Measurements from ENCODE around the gene RTTN. TPM values are rescaled to one million over a fixed set of nuclear protein-coding genes. Genes with fewer than 3 reads are reported as not detected.
A peak's percentile ranks its signal among the peaks of the same experiment; 100 is the strongest.

RTTN gene
- total and polyA plus RNA-seq, 2 experiments from 2014 or later: 7.2 to 31.0 TPM

DNA sequence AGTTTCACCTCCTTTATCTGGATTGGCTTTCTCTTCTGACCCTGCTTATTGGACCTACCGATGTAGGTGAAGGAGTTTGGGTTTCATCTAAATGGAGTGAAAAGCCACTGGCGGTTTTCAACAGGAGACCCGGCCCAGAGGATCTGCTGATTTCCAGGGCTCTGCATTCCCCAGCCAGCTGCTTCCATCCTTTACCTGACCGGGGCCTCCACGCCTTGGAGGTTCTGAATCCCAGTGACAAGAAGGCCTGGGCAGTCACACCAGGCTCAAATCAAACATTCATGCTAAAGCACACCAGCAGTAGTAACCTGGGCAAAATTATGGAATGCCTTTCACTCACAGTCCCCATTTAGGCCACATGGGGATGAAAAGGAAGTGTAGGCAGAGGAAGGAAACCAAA, 30.0 kb upstream of the RTTN start:
- H3K36me3 ChIP-seq (ENCODE audit: insufficient read depth): no peaks in the 10 kb centered on the region
- no peak overlapping the region for H3K4me3 ChIP-seq
- H3K4me1 Mint-ChIP-seq: peaks cover 10% of the 10 kb centered on the region; the same call in 2 of the 3 replicates
- no peaks in the 10 kb centered on the region for H3K36me3 Mint-ChIP-seq (ENCODE audit: low read depth)
- no peak overlapping the region for H3K27ac ChIP-seq (ENCODE audit: low read depth)
- H3K9me3 Mint-ChIP-seq: no peaks in the 10 kb centered on the region; the same call in 2 of the 3 replicates
- H3K4me2 ChIP-seq: no peak overlapping the region
- no peaks in the 10 kb centered on the region for H3K79me2 ChIP-seq (replicated peaks; ENCODE audit: insufficient read depth)
- TF ChIP-seq, protein P1, sequence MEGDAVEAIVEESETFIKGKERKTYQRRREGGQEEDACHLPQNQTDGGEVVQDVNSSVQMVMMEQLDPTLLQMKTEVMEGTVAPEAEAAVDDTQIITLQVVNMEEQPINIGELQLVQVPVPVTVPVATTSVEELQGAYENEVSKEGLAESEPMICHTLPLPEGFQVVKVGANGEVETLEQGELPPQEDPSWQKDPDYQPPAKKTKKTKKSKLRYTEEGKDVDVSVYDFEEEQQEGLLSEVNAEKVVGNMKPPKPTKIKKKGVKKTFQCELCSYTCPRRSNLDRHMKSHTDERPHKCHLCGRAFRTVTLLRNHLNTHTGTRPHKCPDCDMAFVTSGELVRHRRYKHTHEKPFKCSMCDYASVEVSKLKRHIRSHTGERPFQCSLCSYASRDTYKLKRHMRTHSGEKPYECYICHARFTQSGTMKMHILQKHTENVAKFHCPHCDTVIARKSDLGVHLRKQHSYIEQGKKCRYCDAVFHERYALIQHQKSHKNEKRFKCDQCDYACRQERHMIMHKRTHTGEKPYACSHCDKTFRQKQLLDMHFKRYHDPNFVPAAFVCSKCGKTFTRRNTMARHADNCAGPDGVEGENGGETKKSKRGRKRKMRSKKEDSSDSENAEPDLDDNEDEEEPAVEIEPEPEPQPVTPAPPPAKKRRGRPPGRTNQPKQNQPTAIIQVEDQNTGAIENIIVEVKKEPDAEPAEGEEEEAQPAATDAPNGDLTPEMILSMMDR (conservative IDR thresholded peaks at IDR 0.05; ENCODE audit: low read depth in 2 of 2): no peak; a peak in 1 of 4 replicates
- TF ChIP-seq, protein P2, sequence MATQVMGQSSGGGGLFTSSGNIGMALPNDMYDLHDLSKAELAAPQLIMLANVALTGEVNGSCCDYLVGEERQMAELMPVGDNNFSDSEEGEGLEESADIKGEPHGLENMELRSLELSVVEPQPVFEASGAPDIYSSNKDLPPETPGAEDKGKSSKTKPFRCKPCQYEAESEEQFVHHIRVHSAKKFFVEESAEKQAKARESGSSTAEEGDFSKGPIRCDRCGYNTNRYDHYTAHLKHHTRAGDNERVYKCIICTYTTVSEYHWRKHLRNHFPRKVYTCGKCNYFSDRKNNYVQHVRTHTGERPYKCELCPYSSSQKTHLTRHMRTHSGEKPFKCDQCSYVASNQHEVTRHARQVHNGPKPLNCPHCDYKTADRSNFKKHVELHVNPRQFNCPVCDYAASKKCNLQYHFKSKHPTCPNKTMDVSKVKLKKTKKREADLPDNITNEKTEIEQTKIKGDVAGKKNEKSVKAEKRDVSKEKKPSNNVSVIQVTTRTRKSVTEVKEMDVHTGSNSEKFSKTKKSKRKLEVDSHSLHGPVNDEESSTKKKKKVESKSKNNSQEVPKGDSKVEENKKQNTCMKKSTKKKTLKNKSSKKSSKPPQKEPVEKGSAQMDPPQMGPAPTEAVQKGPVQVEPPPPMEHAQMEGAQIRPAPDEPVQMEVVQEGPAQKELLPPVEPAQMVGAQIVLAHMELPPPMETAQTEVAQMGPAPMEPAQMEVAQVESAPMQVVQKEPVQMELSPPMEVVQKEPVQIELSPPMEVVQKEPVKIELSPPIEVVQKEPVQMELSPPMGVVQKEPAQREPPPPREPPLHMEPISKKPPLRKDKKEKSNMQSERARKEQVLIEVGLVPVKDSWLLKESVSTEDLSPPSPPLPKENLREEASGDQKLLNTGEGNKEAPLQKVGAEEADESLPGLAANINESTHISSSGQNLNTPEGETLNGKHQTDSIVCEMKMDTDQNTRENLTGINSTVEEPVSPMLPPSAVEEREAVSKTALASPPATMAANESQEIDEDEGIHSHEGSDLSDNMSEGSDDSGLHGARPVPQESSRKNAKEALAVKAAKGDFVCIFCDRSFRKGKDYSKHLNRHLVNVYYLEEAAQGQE (IDR thresholded peaks at IDR 0.05; ENCODE audit: unreplicated experiment): no peak
- TF ChIP-seq POLR2AphosphoS5 (IDR thresholded peaks at IDR 0.05; ENCODE audit: low read depth) (no peak), CREB1 (CRISPR knock-in tag; IDR thresholded peaks at IDR 0.05; ENCODE audit: low read depth) (no peak), NANOG (IDR thresholded peaks at IDR 0.05; ENCODE audit: borderline replicate concordance) (no peak), EZH2phosphoT487 (IDR thresholded peaks at IDR 0.05; ENCODE audit: unreplicated experiment) (no peak), ZNF114 (CRISPR knock-in tag; IDR thresholded peaks at IDR 0.05) (no peak), EZH2 (IDR thresholded peaks at IDR 0.05; ENCODE audit: low read depth, unreplicated experiment) (no peak), JUNB (IDR thresholded peaks at IDR 0.05; ENCODE audit: unreplicated experiment) (no peak), ZNF331 (CRISPR knock-in tag; IDR thresholded peaks at IDR 0.05; ENCODE audit: low read depth) (no peak)
- TF ChIP-seq, protein P3, sequence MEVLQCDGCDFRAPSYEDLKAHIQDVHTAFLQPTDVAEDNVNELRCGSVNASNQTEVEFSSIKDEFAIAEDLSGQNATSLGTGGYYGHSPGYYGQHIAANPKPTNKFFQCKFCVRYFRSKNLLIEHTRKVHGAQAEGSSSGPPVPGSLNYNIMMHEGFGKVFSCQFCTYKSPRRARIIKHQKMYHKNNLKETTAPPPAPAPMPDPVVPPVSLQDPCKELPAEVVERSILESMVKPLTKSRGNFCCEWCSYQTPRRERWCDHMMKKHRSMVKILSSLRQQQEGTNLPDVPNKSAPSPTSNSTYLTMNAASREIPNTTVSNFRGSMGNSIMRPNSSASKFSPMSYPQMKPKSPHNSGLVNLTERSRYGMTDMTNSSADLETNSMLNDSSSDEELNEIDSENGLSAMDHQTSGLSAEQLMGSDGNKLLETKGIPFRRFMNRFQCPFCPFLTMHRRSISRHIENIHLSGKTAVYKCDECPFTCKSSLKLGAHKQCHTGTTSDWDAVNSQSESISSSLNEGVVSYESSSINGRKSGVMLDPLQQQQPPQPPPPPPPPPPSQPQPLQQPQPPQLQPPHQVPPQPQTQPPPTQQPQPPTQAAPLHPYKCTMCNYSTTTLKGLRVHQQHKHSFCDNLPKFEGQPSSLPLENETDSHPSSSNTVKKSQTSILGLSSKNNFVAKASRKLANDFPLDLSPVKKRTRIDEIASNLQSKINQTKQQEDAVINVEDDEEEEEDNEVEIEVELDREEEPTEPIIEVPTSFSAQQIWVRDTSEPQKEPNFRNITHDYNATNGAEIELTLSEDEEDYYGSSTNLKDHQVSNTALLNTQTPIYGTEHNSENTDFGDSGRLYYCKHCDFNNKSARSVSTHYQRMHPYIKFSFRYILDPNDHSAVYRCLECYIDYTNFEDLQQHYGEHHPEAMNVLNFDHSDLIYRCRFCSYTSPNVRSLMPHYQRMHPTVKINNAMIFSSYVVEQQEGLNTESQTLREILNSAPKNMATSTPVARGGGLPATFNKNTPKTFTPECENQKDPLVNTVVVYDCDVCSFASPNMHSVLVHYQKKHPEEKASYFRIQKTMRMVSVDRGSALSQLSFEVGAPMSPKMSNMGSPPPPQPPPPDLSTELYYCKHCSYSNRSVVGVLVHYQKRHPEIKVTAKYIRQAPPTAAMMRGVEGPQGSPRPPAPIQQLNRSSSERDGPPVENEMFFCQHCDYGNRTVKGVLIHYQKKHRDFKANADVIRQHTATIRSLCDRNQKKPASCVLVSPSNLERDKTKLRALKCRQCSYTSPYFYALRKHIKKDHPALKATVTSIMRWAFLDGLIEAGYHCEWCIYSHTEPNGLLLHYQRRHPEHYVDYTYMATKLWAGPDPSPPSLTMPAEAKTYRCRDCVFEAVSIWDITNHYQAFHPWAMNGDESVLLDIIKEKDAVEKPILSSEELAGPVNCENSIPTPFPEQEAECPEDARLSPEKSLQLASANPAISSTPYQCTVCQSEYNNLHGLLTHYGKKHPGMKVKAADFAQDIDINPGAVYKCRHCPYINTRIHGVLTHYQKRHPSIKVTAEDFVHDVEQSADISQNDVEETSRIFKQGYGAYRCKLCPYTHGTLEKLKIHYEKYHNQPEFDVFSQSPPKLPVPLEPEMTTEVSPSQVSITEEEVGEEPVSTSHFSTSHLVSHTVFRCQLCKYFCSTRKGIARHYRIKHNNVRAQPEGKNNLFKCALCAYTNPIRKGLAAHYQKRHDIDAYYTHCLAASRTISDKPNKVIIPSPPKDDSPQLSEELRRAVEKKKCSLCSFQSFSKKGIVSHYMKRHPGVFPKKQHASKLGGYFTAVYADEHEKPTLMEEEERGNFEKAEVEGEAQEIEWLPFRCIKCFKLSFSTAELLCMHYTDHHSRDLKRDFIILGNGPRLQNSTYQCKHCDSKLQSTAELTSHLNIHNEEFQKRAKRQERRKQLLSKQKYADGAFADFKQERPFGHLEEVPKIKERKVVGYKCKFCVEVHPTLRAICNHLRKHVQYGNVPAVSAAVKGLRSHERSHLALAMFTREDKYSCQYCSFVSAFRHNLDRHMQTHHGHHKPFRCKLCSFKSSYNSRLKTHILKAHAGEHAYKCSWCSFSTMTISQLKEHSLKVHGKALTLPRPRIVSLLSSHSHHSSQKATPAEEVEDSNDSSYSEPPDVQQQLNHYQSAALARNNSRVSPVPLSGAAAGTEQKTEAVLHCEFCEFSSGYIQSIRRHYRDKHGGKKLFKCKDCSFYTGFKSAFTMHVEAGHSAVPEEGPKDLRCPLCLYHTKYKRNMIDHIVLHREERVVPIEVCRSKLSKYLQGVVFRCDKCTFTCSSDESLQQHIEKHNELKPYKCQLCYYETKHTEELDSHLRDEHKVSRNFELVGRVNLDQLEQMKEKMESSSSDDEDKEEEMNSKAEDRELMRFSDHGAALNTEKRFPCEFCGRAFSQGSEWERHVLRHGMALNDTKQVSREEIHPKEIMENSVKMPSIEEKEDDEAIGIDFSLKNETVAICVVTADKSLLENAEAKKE (CRISPR knock-in tag; IDR thresholded peaks at IDR 0.05): no peak
- TF ChIP-seq, protein P4, sequence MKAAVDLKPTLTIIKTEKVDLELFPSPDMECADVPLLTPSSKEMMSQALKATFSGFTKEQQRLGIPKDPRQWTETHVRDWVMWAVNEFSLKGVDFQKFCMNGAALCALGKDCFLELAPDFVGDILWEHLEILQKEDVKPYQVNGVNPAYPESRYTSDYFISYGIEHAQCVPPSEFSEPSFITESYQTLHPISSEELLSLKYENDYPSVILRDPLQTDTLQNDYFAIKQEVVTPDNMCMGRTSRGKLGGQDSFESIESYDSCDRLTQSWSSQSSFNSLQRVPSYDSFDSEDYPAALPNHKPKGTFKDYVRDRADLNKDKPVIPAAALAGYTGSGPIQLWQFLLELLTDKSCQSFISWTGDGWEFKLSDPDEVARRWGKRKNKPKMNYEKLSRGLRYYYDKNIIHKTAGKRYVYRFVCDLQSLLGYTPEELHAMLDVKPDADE (IDR thresholded peaks at IDR 0.05): no peak
- H4K20me1 ChIP-seq (replicated peaks; ENCODE audit: insufficient read depth): no peaks in the 10 kb centered on the region
- H3K27me3 Mint-ChIP-seq (ENCODE audit: insufficient read depth, low read depth, poor library complexity): no peaks in the 10 kb centered on the region
- H3F3A ChIP-seq (replicated peaks; ENCODE audit: low read depth): no peaks in the 10 kb centered on the region
- peak overlapping the region; percentile 93; the same call in 1 of the 2 replicates for H2AFZ ChIP-seq
- H3K27ac Mint-ChIP-seq: no peak overlapping the region
- ATAC-seq (no peak; the same call in 2 of the 3 replicates), DNase-seq (ENCODE audit: low spot score) (no peak)
- no peaks in the 10 kb centered on the region for H3K27me3 ChIP-seq (ENCODE audit: insufficient read depth)
- H3K4me3 Mint-ChIP-seq: no peak overlapping the region
- H3K9me2 ChIP-seq (ENCODE audit: insufficient read depth): peaks cover 1% of the 10 kb centered on the region; the same call in 1 of the 2 replicates
- no peaks in the 10 kb centered on the region for H3K4me1 ChIP-seq (ENCODE audit: insufficient read depth)

Measured in GM23338 (cell line).